SK-N-SH (cell line): ENCODE measurements around the gene FAM114A1.

Experiments used
- FOXJ3 ChIP-seq: sonication (generic); formaldehyde crosslinking; IDR thresholded peaks from 2 replicates; pipeline ENCODE4 v1.5.1; 2020; ENCODE audit warnings: mild to moderate bottlenecking, missing genetic modification reagents
- TF ChIP-seq, protein P1 (sequence below): fragments of 200-600 bp; sonication (generic); IDR thresholded peaks from 2 replicates; pipeline ENCODE4 v1.6.1; 2017; ENCODE audit warnings: antibody characterized with exemption, mild to moderate bottlenecking, moderate library complexity

DNA sequence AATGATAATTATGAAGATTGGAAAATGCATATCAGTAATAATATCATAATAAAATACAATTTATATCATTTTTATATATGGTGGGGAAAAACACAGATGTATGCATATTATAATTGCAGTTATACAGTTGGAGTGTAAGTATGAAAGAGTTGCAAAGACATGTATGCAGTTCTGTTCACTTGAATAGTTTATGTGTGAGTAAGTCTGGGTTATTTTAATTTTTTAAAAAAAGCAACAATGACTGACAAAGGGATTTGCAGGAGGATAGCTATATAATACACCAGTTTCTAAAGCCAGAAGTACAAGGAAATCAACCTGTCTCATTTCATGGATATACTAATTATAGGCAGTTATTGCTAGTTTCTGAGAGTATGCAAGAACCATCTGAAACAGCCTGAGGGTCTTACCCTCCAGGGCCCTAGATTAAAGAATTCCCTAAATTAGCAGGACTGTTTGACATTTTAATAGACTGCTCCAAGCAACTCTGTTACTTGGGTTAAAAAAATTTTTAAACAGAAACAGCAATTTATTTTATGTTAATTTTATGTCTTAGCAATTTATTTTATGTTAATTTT lies 40.2 kb downstream of the FAM114A1 start:
- no peak for TF ChIP-seq FOXJ3 (CRISPR knock-in tag)
- TF ChIP-seq, protein P1, sequence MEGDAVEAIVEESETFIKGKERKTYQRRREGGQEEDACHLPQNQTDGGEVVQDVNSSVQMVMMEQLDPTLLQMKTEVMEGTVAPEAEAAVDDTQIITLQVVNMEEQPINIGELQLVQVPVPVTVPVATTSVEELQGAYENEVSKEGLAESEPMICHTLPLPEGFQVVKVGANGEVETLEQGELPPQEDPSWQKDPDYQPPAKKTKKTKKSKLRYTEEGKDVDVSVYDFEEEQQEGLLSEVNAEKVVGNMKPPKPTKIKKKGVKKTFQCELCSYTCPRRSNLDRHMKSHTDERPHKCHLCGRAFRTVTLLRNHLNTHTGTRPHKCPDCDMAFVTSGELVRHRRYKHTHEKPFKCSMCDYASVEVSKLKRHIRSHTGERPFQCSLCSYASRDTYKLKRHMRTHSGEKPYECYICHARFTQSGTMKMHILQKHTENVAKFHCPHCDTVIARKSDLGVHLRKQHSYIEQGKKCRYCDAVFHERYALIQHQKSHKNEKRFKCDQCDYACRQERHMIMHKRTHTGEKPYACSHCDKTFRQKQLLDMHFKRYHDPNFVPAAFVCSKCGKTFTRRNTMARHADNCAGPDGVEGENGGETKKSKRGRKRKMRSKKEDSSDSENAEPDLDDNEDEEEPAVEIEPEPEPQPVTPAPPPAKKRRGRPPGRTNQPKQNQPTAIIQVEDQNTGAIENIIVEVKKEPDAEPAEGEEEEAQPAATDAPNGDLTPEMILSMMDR: no peak
